Activated T-helper 1 cell treated with Interleukin-2 at 50 U/mL for 16 hours (primary cell): Measurements from ENCODE around the gene WFDC1.

Experiments
- DNase-seq: peaks from one replicate; pipeline ENCODE4 v3.0.0-alpha.2; 2020; ENCODE audit warnings: low read depth

WFDC1 gene

DNA sequence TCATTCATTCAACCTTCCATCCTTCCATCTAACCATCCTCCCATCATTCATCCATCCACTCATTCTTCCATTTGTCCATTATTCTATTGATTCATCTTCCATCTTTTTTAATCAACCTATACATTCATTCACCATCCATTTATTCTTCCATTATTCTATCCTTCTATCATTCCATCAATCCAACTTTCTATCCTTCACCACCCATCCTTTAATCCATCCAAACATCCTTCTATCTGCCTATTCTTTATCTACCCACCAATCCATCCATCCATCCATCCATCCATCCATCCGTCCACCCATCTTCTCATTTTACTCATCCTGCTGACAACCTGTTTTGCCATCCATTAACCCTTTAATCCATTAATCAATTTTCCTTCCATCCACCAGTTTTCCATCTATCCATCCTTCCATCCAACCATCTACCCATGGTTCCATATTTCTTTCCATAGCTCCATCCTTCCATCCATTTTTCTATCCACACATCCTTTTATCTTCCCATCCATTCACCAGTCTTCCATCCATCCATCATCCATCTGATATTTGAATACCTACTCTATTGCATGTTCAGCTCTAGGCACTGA is 21.8 kb upstream of the WFDC1 start:
- DNase-seq = no peak

DNA sequence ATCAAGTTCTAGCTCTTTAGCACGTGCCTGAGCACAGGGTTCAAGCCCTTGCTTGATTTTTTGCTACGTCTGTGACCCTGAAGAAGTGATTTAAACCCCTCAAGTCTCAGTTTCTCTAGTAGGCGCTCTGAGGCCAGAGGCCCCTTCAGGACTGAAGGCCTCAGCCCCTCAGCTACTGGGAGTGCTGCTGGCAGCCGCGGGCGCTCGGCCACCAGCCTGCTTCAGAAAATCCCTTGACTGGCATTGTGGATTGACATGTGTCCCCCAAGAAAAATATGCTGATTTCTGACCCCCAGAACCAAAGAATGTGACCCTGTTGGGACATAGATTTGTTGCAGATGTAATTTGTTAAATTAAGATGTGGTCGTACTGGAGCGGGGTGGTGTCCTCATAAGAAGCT is 20.2 kb upstream of the WFDC1 start:
- no peak for DNase-seq

DNA sequence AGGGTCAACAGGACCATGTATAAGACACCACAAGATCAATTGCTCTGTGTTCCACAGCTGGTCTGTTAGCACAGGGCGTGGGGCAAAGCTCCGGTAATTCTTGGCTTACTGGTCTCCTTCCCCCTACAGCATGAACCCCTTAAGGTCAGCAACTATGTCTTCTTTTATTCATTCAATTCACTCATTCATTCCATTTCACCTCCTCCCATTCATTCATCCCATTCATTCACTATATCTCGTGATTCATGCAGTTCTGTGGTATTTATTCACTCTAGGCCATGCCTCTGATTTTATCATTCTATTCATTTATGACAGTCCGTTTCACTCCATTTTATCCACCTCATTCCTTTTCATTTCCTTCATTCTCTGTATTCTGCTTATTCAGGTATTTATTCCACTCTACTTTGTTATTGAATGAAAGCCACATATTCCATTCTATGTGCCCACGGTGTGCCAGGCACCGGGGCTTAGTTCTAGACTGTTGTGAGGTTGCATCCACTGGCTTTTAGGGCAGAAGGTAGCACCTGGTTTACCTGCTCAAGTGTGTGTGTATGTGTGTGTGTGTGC is 19.0 kb upstream of the WFDC1 start:
- DNase-seq = no peak

DNA sequence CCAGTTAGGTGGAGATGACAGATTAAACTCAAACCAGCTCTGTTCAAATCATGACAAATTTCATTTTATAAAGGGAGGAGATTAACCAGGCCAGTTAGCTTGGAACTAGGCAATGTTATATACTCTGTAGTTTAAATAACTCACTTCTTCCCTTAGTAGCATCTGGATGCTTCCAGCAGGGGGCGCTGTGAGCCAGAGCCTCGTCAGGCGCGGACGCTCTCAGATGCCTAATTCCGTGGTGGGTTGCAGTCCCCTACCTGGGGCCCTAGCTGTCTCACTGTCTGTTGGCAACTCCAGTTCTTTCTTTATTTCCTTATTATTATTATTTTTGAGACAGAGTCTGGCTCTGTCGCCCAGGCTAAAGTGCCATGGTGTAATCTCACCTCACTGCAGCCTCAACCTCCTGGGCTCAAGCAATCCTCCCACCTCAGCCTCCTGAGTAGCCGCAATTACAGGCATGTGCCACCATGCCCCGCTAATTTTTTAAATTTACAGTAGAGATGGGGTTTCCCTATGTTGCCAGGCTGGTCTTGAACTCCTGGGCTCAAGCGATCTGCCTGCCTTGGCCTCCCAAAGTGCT is 17.3 kb upstream of the WFDC1 start:
- DNase-seq = peak; percentile 53

DNA sequence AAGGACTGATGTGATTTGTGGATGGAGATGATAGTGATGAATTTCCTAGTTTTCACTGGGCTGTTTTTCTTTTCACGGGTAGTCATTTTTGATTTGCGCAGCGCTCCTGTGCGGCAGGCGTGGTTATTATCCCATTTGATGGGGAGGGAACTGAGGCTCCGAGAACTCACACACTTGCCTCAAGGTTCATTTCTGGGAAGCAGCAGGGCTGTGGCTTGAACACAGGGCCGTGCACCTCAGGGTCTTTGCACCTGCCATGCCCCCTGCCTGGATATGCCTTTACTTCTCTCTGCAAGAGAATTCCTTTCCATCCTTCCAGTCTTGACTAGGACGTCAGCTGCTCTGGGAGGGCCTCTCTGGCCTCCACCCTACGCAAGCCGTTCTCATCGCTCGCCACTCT is 16.3 kb upstream of the WFDC1 start:
- no peak for DNase-seq

DNA sequence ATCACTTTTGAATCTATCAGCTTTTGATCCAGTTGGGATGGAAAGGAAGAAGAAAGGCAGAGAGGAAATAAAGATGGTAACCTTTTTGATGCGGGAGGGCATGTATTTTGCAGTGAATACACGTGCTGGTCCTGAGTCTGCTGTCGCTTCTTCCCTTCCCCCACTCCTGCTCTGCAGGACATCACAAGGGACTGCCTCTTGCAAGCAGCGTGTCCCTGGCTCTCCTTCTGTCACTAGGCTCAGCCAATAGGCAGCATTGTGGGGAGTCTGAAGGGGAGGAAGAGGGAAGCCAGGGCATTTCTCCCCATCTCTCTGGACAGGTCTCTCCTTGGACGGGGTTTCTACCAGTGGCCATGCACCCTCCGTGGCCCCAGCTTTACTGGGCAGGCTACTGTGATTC is 15.7 kb upstream of the WFDC1 start:
- no peak for DNase-seq

DNA sequence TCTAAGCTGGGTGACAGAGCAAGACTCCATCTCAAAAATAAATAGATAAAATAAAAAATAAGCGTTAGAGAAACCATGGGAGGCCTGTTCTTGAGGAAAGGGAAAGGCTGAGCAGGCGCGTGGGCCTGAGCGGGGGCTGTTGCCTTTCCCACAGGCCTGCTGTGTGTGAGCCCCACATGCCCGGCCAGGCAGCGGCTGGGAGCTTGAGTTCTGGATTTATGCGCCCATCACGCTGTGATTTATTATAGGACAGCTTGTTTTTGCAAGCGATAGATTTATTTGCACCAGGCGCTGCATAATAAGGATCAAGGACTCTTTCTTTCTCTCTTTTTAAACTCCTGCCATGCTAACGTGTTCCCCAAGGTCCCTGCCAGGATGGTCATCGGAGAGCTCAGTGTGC is 14.8 kb upstream of the WFDC1 start:
- no peak for DNase-seq

DNA sequence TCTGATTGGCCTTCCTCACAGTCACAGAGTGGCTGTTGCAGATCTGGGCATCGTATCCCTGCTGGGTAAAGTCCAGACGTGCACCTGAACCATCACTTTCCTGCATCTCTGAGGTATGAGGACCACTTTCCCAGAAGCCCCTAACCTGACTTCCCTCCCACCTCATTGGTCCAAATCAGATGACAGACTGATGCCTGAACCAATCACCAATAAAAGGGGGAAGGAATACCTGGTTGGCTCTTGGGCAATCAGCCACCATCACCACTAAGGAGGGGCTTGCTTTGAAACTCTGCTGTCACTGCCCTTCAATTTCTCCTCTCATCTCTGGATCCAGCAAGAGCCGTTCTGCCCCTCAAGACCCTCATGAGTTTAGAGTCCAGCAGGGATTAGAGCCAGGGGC is 13.6 kb upstream of the WFDC1 start:
- no peak for DNase-seq

DNA sequence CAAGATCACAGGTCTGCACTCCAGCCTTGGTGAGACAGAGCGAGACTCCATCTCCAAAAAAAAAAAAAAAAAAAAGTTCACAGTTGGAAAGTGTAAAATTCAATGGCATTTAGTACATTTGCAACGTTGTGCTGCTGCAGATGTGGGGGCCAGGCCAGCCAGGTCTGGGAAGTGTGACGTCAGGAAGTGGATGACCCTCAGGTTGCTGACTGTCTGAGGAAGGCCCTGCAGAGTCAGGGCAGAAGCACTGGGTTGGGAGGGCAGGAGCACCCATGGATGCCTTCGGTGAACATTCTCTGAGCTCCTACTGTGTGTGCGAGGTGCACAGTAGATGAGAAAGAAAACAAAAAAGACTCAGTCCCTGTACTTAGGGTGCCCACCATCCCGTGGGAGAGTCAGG is 12.1 kb upstream of the WFDC1 start:
- DNase-seq = no peak

DNA sequence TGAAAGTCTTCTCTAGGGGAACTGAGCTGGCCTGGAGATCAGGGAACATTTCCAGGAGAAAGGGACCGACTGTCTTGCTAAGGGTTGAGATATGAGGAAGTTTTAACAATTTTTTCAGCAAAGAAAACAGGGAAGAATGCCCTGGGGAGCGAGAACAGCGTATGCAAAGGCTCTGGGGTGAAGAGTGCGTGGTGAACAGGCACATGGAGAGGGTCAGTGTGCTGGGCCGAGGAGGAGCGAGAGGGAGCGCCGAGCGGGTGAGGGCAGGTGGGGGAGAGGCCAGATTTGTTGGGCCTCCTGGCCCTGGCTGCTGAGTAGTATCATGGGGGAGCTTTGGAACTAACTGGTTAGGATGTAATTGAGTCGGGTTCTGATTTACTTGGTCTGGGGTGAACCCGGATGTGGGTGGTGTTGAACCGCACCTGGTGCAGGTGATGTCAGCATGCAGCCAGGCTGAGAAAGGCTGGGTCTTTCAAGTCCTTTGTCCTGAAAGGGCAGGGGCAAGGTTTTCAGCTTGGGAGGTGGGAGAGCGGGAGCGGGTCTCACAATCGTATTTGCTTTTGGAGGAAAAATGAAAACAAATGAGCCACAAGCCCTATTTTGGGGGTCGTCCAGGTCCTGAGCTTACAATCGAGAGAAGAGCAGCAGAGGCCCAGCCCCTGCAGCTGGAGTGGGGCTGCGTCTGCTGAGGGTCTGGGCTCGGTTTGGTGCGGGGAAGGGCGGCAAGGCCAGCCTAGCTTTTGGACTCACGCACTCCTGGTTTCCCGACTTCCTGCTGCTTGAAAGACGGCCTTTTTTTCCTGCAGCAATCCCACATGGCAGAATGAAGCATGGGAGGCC is 11.1 kb upstream of the WFDC1 start:
- no peak for DNase-seq

DNA sequence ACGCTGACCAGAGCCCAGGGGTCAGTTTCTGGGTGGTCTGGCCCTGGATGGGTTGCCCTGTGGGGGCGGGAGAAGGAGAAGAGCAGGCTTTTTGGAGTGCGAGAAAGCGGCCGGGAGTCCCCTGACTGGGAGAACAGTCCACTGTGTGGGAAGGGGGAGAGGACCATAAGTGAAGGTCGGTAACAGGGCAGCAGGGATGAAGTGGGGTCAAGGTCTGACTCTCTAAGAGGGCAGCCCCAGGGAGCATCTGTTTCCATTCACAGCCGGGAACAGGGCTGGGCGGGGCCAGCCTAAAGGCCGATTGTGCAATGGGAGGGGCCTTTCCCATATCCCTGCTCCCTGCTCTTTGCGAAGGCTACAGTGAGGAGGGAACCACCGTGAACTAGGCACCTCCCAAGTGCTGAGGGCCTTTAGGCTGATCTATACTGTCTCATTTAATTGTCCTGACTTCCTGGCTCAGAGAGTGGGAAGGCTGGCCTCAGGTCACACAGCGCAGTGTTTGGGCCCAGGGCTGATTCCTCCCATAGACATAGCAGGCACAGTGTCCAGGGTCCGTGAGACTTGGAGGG is 10.4 kb upstream of the WFDC1 start:
- no peak for DNase-seq

DNA sequence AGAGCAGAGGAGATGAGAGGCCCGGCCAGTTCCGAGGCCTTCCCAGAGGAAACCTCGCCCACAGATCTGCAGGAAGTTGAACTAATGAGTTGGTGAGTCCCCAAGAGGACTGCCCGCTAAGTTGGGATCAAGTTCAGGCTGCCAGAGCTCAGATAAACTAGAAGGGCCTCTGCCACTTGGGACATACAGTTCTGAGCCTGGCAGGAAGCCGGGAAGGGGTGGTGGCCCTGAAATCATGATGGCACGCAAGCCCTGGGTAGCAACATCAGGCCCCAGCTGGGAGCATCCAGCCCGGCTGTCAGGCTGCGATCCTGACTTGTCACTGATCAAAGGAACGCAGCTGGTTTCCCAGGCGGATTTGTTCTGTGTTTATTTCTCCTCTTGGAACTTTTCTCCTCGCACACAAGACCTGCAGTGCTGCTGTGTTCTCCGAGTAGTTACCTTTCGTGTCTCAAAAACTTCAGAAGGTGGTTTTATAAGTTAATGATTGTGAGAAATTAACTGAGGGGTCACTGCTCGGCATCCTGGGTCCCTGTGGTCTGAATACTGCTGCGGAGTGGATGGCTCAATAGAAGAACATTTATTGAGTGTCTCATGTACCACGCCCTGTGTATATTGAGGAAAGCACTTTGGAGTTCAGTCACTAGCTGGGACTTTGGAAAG is 8.0 kb upstream of the WFDC1 start:
- no peak for DNase-seq

DNA sequence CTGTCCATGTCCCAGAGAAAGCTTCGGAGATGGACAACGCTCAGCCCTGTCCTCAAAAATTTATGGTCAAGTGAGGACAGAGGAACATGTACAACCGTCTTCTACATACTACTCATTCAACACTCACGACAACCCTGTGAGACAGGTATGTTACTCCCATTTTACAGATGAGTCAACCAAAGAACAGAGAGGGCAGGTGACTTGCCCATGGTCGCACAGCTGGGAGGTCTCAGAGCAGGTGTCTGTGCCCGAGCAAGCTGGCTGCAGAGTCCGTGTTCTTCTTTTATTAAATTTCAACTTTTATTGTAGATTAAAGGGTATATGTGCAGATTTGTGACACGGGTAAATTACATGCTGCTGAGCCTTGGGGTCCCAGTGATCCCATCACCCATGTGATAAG is 5.8 kb upstream of the WFDC1 start:
- no peak for DNase-seq

DNA sequence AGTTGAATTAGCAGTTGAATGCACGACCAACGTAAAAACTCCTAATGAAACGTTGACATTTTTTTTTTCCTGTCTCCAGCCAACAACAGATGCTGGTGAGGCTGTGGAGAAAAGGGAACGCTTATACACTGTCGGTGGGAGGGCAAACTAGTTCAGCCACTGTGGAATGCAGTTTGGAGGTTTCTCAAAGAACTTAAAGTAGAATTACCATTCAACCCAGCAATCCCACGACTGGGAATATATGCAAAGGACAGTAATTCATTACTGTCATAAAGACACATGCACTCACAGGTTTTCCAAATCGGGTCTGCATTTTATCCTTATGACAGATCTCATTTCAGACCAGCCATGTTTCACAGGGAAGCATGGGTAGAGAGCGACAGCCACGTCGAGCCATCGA is 3.5 kb upstream of the WFDC1 start:
- no peak for DNase-seq

DNA sequence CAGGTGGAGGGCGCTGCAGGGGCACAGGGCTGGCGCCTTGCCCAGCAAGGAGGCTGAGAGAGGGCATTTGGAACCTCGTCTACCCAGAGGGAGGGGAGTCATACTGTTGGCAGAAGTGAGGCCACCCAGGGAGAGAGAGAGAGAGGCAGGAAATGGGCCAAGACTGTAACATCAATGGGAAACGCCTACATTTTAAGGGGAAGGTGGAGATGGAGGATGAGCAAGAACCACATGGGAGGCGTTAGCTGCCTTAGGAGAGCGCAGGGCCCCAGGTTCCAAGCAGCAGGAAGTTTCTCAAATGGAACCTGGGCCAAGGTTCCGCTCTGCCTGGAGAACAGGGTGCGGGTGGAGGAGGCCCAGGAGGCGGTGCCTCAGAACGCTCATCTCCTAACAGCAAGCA is 2.7 kb upstream of the WFDC1 start:
- DNase-seq = no peak

DNA sequence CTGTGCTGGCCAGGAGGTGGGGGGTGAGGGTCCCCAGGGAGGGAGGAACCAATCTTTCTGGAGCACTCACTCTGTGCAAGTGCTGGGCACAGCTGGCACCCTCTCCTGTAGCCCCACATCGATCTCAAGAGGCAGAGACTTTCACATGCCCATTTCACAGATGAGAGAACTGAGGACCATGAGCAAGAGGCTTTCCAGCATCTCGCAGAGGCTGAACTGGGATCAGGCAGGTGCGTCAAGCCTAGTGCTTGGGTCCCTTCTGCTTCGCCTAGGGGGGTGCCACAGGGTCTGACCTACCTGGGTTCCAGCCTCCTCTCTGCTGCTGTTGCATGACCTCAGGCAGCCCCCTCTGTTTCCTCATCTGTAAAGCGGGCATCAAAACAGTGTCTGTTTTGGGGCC is 1.3 kb upstream of the WFDC1 start:
- no peak for DNase-seq

DNA sequence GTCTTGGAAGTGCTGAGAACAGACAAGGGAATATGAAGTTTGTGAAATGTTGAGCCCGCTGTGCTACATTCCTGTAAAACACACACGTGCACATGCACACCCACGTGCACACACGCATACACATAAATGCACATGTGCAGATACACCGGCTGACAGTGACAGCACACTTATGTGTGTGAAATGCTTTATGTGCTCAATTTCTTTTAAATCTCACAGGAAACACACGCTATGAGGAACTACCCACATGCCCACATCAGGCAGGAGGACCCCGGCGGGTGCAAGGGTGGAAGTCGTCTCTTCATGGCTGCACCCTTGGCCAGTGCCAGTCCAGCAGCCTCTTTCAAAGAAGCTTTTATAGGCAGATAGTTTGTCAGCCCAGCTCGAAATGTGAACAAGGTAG is 561 bp upstream of the WFDC1 start:
- no peak for DNase-seq

DNA sequence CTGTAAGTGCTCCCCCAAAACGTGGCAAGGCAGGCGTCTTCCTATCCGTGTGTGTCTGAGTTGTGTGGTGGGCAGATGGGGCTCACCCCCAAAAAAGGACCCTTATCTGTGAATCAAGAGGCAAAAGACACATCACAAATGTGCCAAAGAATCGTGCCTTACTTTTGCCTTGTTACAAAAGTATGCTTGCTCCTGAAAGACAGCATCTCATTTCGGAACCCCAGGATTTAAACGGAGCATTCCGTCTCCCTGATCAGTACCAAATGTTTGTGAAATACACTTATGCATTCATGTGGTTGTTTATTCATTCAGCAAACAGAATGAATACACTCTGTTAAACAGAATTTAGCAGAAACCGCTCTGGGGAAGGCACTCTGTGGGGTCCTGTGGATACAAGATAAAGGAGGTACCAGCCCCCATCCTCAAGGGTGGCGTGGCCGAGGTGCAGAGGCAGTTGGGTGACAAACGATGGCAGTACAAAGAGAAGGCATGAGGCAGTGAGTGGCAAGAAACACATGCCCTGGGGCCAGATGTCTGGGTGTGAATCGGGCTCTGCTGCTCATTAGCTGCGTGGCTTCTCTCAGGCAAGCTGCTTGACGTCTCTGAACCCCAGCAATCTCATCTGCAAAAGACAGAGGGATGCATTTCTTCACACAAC is 654 bp downstream of the WFDC1 start:
- DNase-seq = no peak

DNA sequence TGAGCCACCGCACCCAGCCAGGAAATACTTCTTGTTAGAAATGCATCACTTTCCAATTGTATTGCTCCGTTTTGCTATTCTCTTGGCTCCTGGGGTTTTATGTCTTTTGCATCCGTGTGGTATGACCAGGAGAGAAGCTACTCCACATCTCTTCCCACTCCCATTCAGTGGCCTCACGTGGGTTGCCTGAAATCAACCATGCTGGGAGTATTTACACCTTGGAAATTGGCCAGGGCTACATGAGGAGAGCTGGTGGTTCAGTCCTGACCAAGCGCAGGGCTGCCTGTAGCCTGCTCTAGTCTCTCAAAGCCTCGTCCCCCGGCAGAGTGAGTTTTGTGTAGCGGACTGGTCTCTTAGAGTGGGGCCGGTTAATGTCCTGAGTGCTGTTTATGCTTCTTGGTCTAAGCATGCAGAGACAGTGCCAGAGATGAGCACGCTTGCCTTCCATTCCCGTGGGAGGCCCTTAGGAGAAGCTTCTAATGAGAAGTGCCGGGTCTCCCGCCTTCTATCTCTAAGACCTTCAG is 3.8 kb downstream of the WFDC1 start:
- no peak for DNase-seq

DNA sequence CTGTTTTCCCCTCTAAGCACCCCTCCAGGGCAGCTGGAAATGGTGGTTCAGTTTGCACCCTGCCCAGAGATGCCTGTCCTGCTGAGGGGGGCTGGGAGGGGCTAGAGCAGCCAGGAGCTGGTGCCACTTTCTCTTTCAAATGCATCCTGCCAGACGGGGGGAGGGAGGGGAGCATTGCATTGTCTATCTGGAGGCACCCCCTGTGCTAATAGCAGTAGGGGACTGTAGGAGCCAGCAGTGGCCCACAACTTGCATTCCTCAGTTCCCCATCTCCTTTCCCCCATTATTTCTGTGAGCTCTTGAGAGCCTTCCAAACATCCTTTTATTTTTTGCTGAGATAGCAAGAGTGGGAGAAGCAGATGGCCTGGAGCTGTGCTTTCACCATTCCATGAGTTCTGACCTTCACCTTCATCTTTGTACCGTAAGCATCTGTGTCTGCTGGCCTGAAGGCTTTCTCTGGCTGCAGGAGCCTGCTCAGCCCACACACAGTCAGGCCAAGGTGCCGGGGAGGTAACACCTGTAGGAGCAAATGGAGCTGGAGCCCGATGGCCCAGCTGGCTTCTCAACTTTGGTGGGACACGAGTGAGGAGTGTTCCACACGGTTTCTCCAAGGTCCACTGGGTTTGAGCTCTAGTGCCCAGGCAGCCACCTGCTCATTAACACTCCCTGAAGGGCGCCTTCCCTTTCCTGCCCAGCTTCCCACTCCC is 5.2 kb downstream of the WFDC1 start:
- DNase-seq = no peak
